Large intestine (tissue), 3 donors: ENCODE results near the gene MRPL52. TPM values are rescaled to one million over a fixed set of nuclear protein-coding genes. Genes with fewer than 3 reads are reported as not detected.
"Not testable (repeated sequence)": the region's sequence is repeated elsewhere in the genome, so short reads cannot be mapped to it uniquely, and the experiment has no call there.

Experiments used
- DNase-seq, 2 donors: peaks; one replicate each; pipeline versions ENCODE4 v3.0.0 to v3.0.0-alpha.2; 2013
- H3K27ac ChIP-seq: one replicate; pipeline ENCODE4 v1.5.1; 2013; ENCODE audit warnings: low read length
- H3K27me3 ChIP-seq: 2 replicates; pipeline ENCODE4 v1.6.1; 2013; ENCODE audit warnings: low read length; ENCODE audit not compliant: control insufficient read depth, insufficient read depth
- H3K36me3 ChIP-seq: 2 replicates; pipeline ENCODE4 v1.6.1; 2013; ENCODE audit warnings: low read length; ENCODE audit not compliant: control insufficient read depth, insufficient read depth
- H3K4me1 ChIP-seq: one replicate; pipeline ENCODE4 v1.6.1; 2013; ENCODE audit warnings: low read length; ENCODE audit not compliant: control insufficient read depth, insufficient read depth
- H3K4me3 ChIP-seq: one replicate; pipeline ENCODE4 v1.5.1; 2013; ENCODE audit warnings: low read length
- H3K9me3 ChIP-seq: one replicate; pipeline ENCODE4 v1.6.1; 2013; ENCODE audit warnings: mild to moderate bottlenecking, low read depth, low read length, moderate library complexity; ENCODE audit not compliant: control insufficient read depth
- WGBS: methylation state at CpG from one replicate; pipeline ENCODE4 v1.1.5; 2013; ENCODE audit warnings: low lambda C conversion rate; ENCODE audit not compliant: insufficient coverage; 5-methylcytosine and 5-hydroxymethylcytosine counted together
- polyA plus RNA-seq: library from polyadenylated mRNA; unstranded; fragments of 120-200 nt; gene quantifications from one replicate; pipeline ENCODE4 v1.2.1, GENCODE V29; 2013

The MRPL52 gene
- polyA plus RNA-seq, 1 donor, result 115 TPM

- WGBS, result 100% methylated on average over 2 of the region's 4 CpGs
- H3K27me3 ChIP-seq, DNase-seq, H3K36me3 ChIP-seq, H3K27ac ChIP-seq, H3K9me3 ChIP-seq, H3K4me3 ChIP-seq: not testable (repeated sequence)
- peaks cover 29% of the 10 kb centered on the region for H3K4me1 ChIP-seq
These were observed 24.5 kb upstream of the MRPL52 start for GRCh38 chr14:22805235-22805634.

GRCh38 chr14:22807432-22808087 lies 22.1 kb upstream of the MRPL52 start:
- Histone ChIP-seq H3K9me3 (no peaks in the 10 kb centered on the region), H3K27ac (peak overlapping the region; percentile 67), H3K36me3 (peaks cover 8% of the 10 kb centered on the region), H3K4me3 (peak overlapping the region; percentile 17), H3K27me3 (no peaks in the 10 kb centered on the region), H3K4me1 (peaks cover 24% of the 10 kb centered on the region)
- peak; percentile 79 to 84 for DNase-seq
- no CpG with 5 or more reads among the region's 13 CpGs for WGBS

- H3K4me1 ChIP-seq, result peaks cover 24% of the 10 kb centered on the region
- H3K9me3 ChIP-seq, result no peaks in the 10 kb centered on the region
- peak in 1 of 2 donors; percentile 80 for DNase-seq
- no peaks in the 10 kb centered on the region for H3K27me3 ChIP-seq
- WGBS, result no CpG with 5 or more reads among the region's 5 CpGs
- peak overlapping the region; percentile 17 for H3K4me3 ChIP-seq
- peak overlapping the region; percentile 67 for H3K27ac ChIP-seq
- H3K36me3 ChIP-seq, result peaks cover 11% of the 10 kb centered on the region
These were observed 21.1 kb upstream of the MRPL52 start for GRCh38 chr14:22808388-22809209.

- 0% methylated on average over 1 of the region's 2 CpGs for WGBS
- H3K9me3 ChIP-seq, result no peaks in the 10 kb centered on the region
- H3K36me3 ChIP-seq, result peaks cover 9% of the 10 kb centered on the region
- peak in 1 of 2 donors; percentile 34 for DNase-seq
- H3K27me3 ChIP-seq, result no peaks in the 10 kb centered on the region
- peak overlapping the region; percentile 51 for H3K27ac ChIP-seq
- H3K4me1 ChIP-seq, result peaks cover 31% of the 10 kb centered on the region
- peak overlapping the region; percentile 49 for H3K4me3 ChIP-seq
These were observed 18.0 kb upstream of the MRPL52 start for GRCh38 chr14:22811722-22812121.

GRCh38 chr14:22812744-22813143 lies 16.9 kb upstream of the MRPL52 start:
- no peaks in the 10 kb centered on the region for H3K9me3 ChIP-seq
- H3K4me1 ChIP-seq, result peaks cover 34% of the 10 kb centered on the region
- peak overlapping the region; percentile 49 for H3K4me3 ChIP-seq
- no CpG with 5 or more reads among the region's 4 CpGs for WGBS
- peaks cover 9% of the 10 kb centered on the region for H3K36me3 ChIP-seq
- no peak for DNase-seq
- H3K27ac ChIP-seq, result peak overlapping the region; percentile 54
- H3K27me3 ChIP-seq, result no peaks in the 10 kb centered on the region

GRCh38 chr14:22813145-22813544 lies 16.5 kb upstream of the MRPL52 start:
- peaks cover 34% of the 10 kb centered on the region for H3K4me1 ChIP-seq
- H3K36me3 ChIP-seq, result peaks cover 9% of the 10 kb centered on the region
- no peaks in the 10 kb centered on the region for H3K9me3 ChIP-seq
- no CpG with 5 or more reads among the region's 9 CpGs for WGBS
- peak overlapping the region; percentile 54 for H3K27ac ChIP-seq
- peak overlapping the region; percentile 49 for H3K4me3 ChIP-seq
- H3K27me3 ChIP-seq, result no peaks in the 10 kb centered on the region
- DNase-seq, result no peak

- Histone ChIP-seq H3K4me1 (peaks cover 35% of the 10 kb centered on the region), H3K27me3 (no peaks in the 10 kb centered on the region), H3K4me3 (peak overlapping the region; percentile 66), H3K36me3 (peaks cover 9% of the 10 kb centered on the region), H3K9me3 (no peaks in the 10 kb centered on the region), H3K27ac (peak overlapping the region; percentile 92)
- DNase-seq, result no peak
- WGBS, result no CpG with 5 or more reads among the region's 7 CpGs
These were observed 15.3 kb upstream of the MRPL52 start for GRCh38 chr14:22814373-22814772.

GRCh38 chr14:22814941-22815713 lies 14.6 kb upstream of the MRPL52 start, which contains the start of gene SLC7A7:
TSS of gene SLC7A7 (minus strand) at chr14:22815435. CDS start at chr14:22813398, 2,037 bp downstream.
- peak within 1 kb of the TSS; percentile 92 for H3K27ac ChIP-seq
- peaks cover 5% of the 10 kb centered on the region for H3K36me3 ChIP-seq
- H3K9me3 ChIP-seq, result no peaks in the 10 kb centered on the region
- 20% methylated on average over 1 of the region's 10 CpGs for WGBS
- H3K4me3 ChIP-seq, result peak within 1 kb of the TSS; percentile 66
- peaks cover 38% of the 10 kb centered on the region for H3K4me1 ChIP-seq
- no peaks in the 10 kb centered on the region for H3K27me3 ChIP-seq
- peak; percentile 93 to 97 for DNase-seq

- peaks cover 69% of the 10 kb centered on the region for H3K4me1 ChIP-seq
- H3K9me3 ChIP-seq, result no peaks in the 10 kb centered on the region
- H3K4me3 ChIP-seq, result peak overlapping the region; percentile 19
- WGBS, result no CpG with 5 or more reads among the region's 10 CpGs
- no peaks in the 10 kb centered on the region for H3K27me3 ChIP-seq
- no peaks in the 10 kb centered on the region for H3K36me3 ChIP-seq
- H3K27ac ChIP-seq, result peak overlapping the region; percentile 98
- peak in 1 of 2 donors; percentile 71 for DNase-seq
These were observed 10.3 kb upstream of the MRPL52 start for GRCh38 chr14:22819151-22819988.
